Tibial artery (tissue), 4 donors: ENCODE results near the gene APCDD1L.
"Not testable (repeated sequence)": the region's sequence is repeated elsewhere in the genome, so short reads cannot be mapped to it uniquely, and the experiment has no call there.

ENCODE experiments used
- DNase-seq, 2 donors: peaks; one replicate each; pipeline ENCODE4 v3.0.0-alpha.2; 2019
- H3K27ac ChIP-seq, 2 donors: fragments of 200-600 bp; sonication (generic) in 1 of 2; 1 replicate in 1 of 2; 2 replicates in 1 of 2; pipeline ENCODE4 v1.5.1; 2018 to 2019; ENCODE audit warnings: mild to moderate bottlenecking in 1 of 2
- H3K27me3 ChIP-seq, 2 donors: fragments of 200-600 bp; sonication (generic) in 1 of 2; one replicate each; pipeline versions ENCODE4 v1.5.1 to v1.6.0; 2016 to 2019
- H3K36me3 ChIP-seq, 3 donors: fragments of 200-600 bp; sonication (generic) in 2 of 3; one replicate each; pipeline ENCODE4 v1.5.1; 2016 to 2019; ENCODE audit warnings: mild to moderate bottlenecking in 2 of 3
- H3K4me1 ChIP-seq, 4 donors: fragments of 200-600 bp; sonication (generic) in 2 of 4; 1 replicate in 3 of 4; 2 replicates in 1 of 4; pipeline ENCODE4 v1.5.1; 2016 to 2019
- H3K4me3 ChIP-seq, 2 donors: fragments of 200-600 bp; sonication (generic) in 1 of 2; 1 replicate in 1 of 2; 2 replicates in 1 of 2; pipeline ENCODE4 v1.5.1; 2018 to 2019; ENCODE audit warnings: mild to moderate bottlenecking in 2 of 2
- H3K9me3 ChIP-seq, 3 donors: fragments of 200-600 bp; sonication (generic) in 1 of 3; one replicate each; pipeline ENCODE4 v1.5.1; 2016 to 2019
- CTCF ChIP-seq, 2 experiments: fragments of 200-600 bp in 1 of 2; fragments of 450-650 bp in 1 of 2; IDR thresholded peaks; one replicate each; pipeline ENCODE4 v1.5.1; 2017 to 2019; ENCODE audit warnings: antibody characterized with exemption in 2 of 2, mild to moderate bottlenecking in 1 of 2, moderate library complexity in 1 of 2
- intact Hi-C: fragments of 100-400 bp; cut with DNase I; formaldehyde crosslinking; loops from one replicate; pipeline ENCODE4 v1.15.0; 2023; ENCODE audit warnings: low total_unique reads

APCDD1L gene

GRCh38 chr20:58418949-58419748 is 96.0 kb downstream of the APCDD1L start:
- no peak for TF ChIP-seq CTCF (IDR thresholded peaks at IDR 0.05)
- intact Hi-C loops: no loop called here
- Histone ChIP-seq H3K9me3 (no peaks in the 10 kb centered on the region), H3K4me3 (no peak overlapping the region), H3K27me3 (no peaks in the 10 kb centered on the region), H3K27ac (no peak overlapping the region), H3K4me1 (peaks cover 0 to 6% (median 0%) of the 10 kb centered on the region in 4 donors), H3K36me3 (peaks cover 13 to 40% (median 14%) of the 10 kb centered on the region in 3 donors)
- no peak for DNase-seq

GRCh38 chr20:58417438-58417837 is 97.8 kb downstream of the APCDD1L start:
- Histone ChIP-seq H3K9me3 (no peaks in the 10 kb centered on the region), H3K4me1 (peaks cover 0 to 6% (median 0%) of the 10 kb centered on the region in 4 donors), H3K27me3 (no peaks in the 10 kb centered on the region), H3K36me3 (peaks cover 13 to 40% (median 14%) of the 10 kb centered on the region in 3 donors), H3K27ac (no peak overlapping the region), H3K4me3 (no peak overlapping the region)
- no peak for TF ChIP-seq CTCF (IDR thresholded peaks at IDR 0.05)
- no peak for DNase-seq
- intact Hi-C loops: no loop called here

GRCh38 chr20:58416835-58417234 is 98.4 kb downstream of the APCDD1L start:
- peaks cover 12 to 34% (median 13%) of the 10 kb centered on the region in 3 donors for H3K36me3 ChIP-seq
- no peak overlapping the region for H3K27ac ChIP-seq
- H3K9me3 ChIP-seq: no peaks in the 10 kb centered on the region
- intact Hi-C loops: no loop called here
- H3K27me3 ChIP-seq: no peaks in the 10 kb centered on the region
- DNase-seq: no peak
- no peak overlapping the region for H3K4me3 ChIP-seq
- no peak for TF ChIP-seq CTCF (IDR thresholded peaks at IDR 0.05)
- H3K4me1 ChIP-seq: peaks cover 0 to 6% (median 0%) of the 10 kb centered on the region in 4 donors

- H3K4me3 ChIP-seq: no peak overlapping the region
- no peak for TF ChIP-seq CTCF (IDR thresholded peaks at IDR 0.05)
- peaks cover 0 to 6% (median 0%) of the 10 kb centered on the region in 4 donors for H3K4me1 ChIP-seq
- no peaks in the 10 kb centered on the region for H3K9me3 ChIP-seq
- DNase-seq: no peak
- no peaks in the 10 kb centered on the region for H3K27me3 ChIP-seq
- intact Hi-C loops: no loop called here
- peaks cover 6 to 29% (median 8%) of the 10 kb centered on the region in 3 donors for H3K36me3 ChIP-seq
- H3K27ac ChIP-seq: no peak overlapping the region
Measured at GRCh38 chr20:58416057-58416456, 99.1 kb downstream of the APCDD1L start.

GRCh38 chr20:58414786-58415185 is 100.4 kb downstream of the APCDD1L start:
- H3K36me3 ChIP-seq: peaks cover 0 to 17% (median 6%) of the 10 kb centered on the region in 3 donors
- H3K27ac ChIP-seq, intact Hi-C loops, H3K4me1 ChIP-seq, H3K4me3 ChIP-seq, DNase-seq, H3K27me3 ChIP-seq, H3K9me3 ChIP-seq: not testable (repeated sequence)

GRCh38 chr20:58414216-58414615 is 101.0 kb downstream of the APCDD1L start:
- intact Hi-C loops, H3K27ac ChIP-seq, H3K9me3 ChIP-seq, H3K4me3 ChIP-seq, DNase-seq, H3K27me3 ChIP-seq, H3K4me1 ChIP-seq: not testable (repeated sequence)
- H3K36me3 ChIP-seq: peaks cover 0 to 11% (median 0%) of the 10 kb centered on the region in 3 donors
